HepG2 (cell line): ENCODE measurements around the gene CACNG7. TPM values are rescaled to one million over a fixed set of nuclear protein-coding genes. Genes with fewer than 3 reads are reported as not detected.

ENCODE experiments used
- AKAP8 ChIP-seq: sonication (generic); formaldehyde crosslinking; IDR thresholded peaks from 2 replicates; pipeline ENCODE4 v1.5.1; 2020; ENCODE audit warnings: mild to moderate bottlenecking, missing genetic modification reagents
- ETV5 ChIP-seq: IDR thresholded peaks from 2 replicates; pipeline ENCODE4 v1.6.1; 2018; ENCODE audit warnings: missing biosample characterization, missing genetic modification reagents, inconsistent platforms, borderline replicate concordance
- GABPA ChIP-seq, 2 experiments: IDR thresholded peaks; 2 replicates each; pipeline ENCODE4 v1.6.1; 2011 to 2016; ENCODE audit warnings: low read depth in 2 of 2, low read length in 1 of 2, missing biosample characterization in 1 of 2, missing genetic modification characterization in 1 of 2
- HCFC1 ChIP-seq: fragments of 150-350 bp; IDR thresholded peaks from 2 replicates; pipeline ENCODE4 v1.6.1; 2014; ENCODE audit warnings: low read depth, low read length
- HDAC6 ChIP-seq: fragments of 200-600 bp; sonication (generic); IDR thresholded peaks from 2 replicates; pipeline ENCODE4 v1.7.0; 2017; ENCODE audit warnings: mild to moderate bottlenecking, antibody characterized with exemption, low read length, low read depth
- MAF1 ChIP-seq: sonication (generic); formaldehyde crosslinking; IDR thresholded peaks from 2 replicates; pipeline ENCODE4 v1.5.0; 2020; ENCODE audit warnings: missing genetic modification reagents, borderline replicate concordance
- MZF1 ChIP-seq: sonication (generic); formaldehyde crosslinking; IDR thresholded peaks from 2 replicates; pipeline ENCODE4 v1.8.1; 2023; ENCODE audit warnings: mild to moderate bottlenecking, missing genetic modification reagents, borderline replicate concordance
- NFKBIZ ChIP-seq: IDR thresholded peaks from 2 replicates; pipeline ENCODE4 v1.6.1; 2018; ENCODE audit warnings: missing genetic modification reagents, missing compliant biosample characterization
- PHF8 ChIP-seq: sonication (generic); formaldehyde crosslinking; IDR thresholded peaks from 2 replicates; pipeline ENCODE4 v1.5.0; 2020; ENCODE audit warnings: missing genetic modification reagents
- PRDM15 ChIP-seq: sonication (generic); formaldehyde crosslinking; IDR thresholded peaks from 2 replicates; pipeline ENCODE4 v1.4.0; 2020; ENCODE audit warnings: missing genetic modification reagents
- REPIN1 ChIP-seq: sonication (generic); formaldehyde crosslinking; IDR thresholded peaks from 2 replicates; pipeline ENCODE4 v1.8.0; 2022; ENCODE audit warnings: missing genetic modification reagents, low read depth, mild to moderate bottlenecking, borderline replicate concordance
- RFXANK ChIP-seq: IDR thresholded peaks from 2 replicates; pipeline ENCODE4 v1.6.1; 2016
- SMAD3 ChIP-seq: sonication (generic); formaldehyde crosslinking; IDR thresholded peaks from 2 replicates; pipeline ENCODE4 v1.4.0; 2020; ENCODE audit warnings: missing genetic modification reagents
- ZNF276 ChIP-seq: sonication (generic); formaldehyde crosslinking; IDR thresholded peaks from 2 replicates; pipeline ENCODE4 v1.4.0; 2020; ENCODE audit warnings: mild to moderate bottlenecking, low read depth, missing genetic modification reagents
- ZNF34 ChIP-seq: sonication (generic); formaldehyde crosslinking; IDR thresholded peaks from 2 replicates; pipeline ENCODE4 v1.4.0; 2020; ENCODE audit warnings: mild to moderate bottlenecking, missing genetic modification reagents, borderline replicate concordance
- ZSCAN29 ChIP-seq: sonication (generic); formaldehyde crosslinking; conservative IDR thresholded peaks from 2 replicates; pipeline ENCODE4 v1.4.0; 2020; ENCODE audit warnings: mild to moderate bottlenecking, missing genetic modification reagents
- ZXDC ChIP-seq: sonication (generic); formaldehyde crosslinking; IDR thresholded peaks from 2 replicates; pipeline ENCODE4 v1.5.0; 2020; ENCODE audit warnings: mild to moderate bottlenecking, missing genetic modification reagents
- polyA plus RNA-seq, 8 experiments: library from polyadenylated mRNA; depleted of rRNA in 3 of 8; stranded (reverse) in 7 of 8; unstranded in 1 of 8; fragments of >200 nt; fragmentation: Illumina TruSeq in 4 of 8; extraction: Trizol in 4 of 8; gene quantifications; 2 replicates each; pipeline versions ENCODE4 v1.2.1 to v1.2.3, GENCODE V29; 2011 to 2016; ENCODE audit warnings: low read depth in 4 of 8, missing spikeins in 1 of 8, mixed read lengths in 1 of 8; ENCODE audit not compliant: insufficient read depth in 1 of 8
- total RNA-seq, 5 experiments: library from RNA; depleted of rRNA; stranded (reverse); fragments of >200 nt; fragmentation: Illumina TruSeq; extraction: Trizol; gene quantifications; 2 replicates each; pipeline ENCODE4 v1.2.3, GENCODE V29; 2016; ENCODE audit warnings: low read depth in 1 of 5

Gene CACNG7
- total and polyA plus RNA-seq, 2 of the 13 experiments (the other 11 are each of a cell fraction or from before 2014, with no cell fraction given), result not detected

DNA sequence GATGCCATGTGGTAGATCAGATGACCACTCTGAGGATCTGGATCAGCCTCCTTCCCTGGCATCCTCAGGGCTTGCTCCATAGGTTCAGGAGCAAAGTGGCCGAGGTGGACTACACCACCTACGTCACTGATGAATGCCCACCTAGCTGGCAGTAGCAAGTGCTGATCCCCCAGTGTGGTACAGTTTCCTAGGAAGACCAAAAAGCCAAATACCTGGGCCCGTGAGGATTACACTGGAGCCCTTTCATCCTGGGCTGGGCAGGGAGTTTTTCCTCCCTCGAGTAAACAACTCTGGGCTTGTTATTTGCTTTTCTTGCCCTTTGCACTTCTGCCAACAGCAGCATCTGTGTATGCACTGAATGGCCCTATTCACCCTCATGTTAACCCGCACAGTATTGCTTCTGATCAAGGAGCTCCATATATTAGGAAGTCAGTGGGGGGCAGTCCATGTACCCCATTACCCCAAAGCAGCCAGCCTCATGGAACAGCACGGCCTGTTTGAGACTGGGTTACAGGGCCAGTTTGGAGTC, 44.7 kb upstream of the CACNG7 start (continued):
- TF ChIP-seq HCFC1 (no peak), AKAP8 (CRISPR knock-in tag) (no peak), GABPA (IDR thresholded peaks at IDR 0.05; ENCODE audit: low read depth, low read length) (no peak), GABPA (CRISPR knock-in tag; IDR thresholded peaks at IDR 0.05; ENCODE audit: low read depth) (no peak; the same call in 1 of the 2 replicates), ZSCAN29 (CRISPR knock-in tag) (0 out of 2 replicates have a peak, but pooled peaks have one; percentile 55), RFXANK (CRISPR knock-in tag) (peak; percentile 69; the same call in 1 of the 2 replicates), ZNF276 (no peak), PRDM15 (CRISPR knock-in tag) (no peak), NFKBIZ (CRISPR knock-in tag) (peak; percentile 46; the same call in 1 of the 2 replicates), SMAD3 (CRISPR knock-in tag) (peak; percentile 89), ZNF34 (CRISPR knock-in tag) (peak; percentile 46; the same call in 1 of the 2 replicates), MZF1 (CRISPR knock-in tag) (no peak), ZXDC (CRISPR knock-in tag) (no peak), MAF1 (CRISPR knock-in tag) (no peak), PHF8 (CRISPR knock-in tag) (no peak), REPIN1 (CRISPR knock-in tag) (peak; percentile 43; the same call in 1 of the 2 replicates), HDAC6 (no peak), ETV5 (CRISPR knock-in tag) (peak; percentile 85)
